HepG2 (cell line): ENCODE data around the gene ALDH16A1. TPM values are rescaled to one million over a fixed set of nuclear protein-coding genes. Genes with fewer than 3 reads are reported as not detected.

Experiments
- ATAC-seq: fragments of 200-7000 bp; cut with Tn5 transposase; 3 replicates; pipeline ENCODE4 v1.9.1; 2020; ENCODE audit warnings: mild to moderate bottlenecking, moderate library complexity
- Bru-seq: library from RNA; stranded (reverse); fragments of 400-500 nt; gene quantifications from one replicate; lab custom pipeline; 2021; lab: Mats Ljungman, UMichigan
- BruChase-seq, 2 experiments: library from RNA; stranded (reverse); fragments of 400-500 nt; gene quantifications; one replicate each; lab custom pipeline; 2021; lab: Mats Ljungman, UMichigan
- BruUV-seq: library from RNA; stranded (reverse); fragments of 400-500 nt; replicated peaks from 2 replicates; lab custom pipeline; 2021; lab: Mats Ljungman, UMichigan
- CTCF ChIA-PET: fragments of 300-600 bp; formaldehyde crosslinking; extraction: SDS; loops from one replicate; lab custom pipeline; 2021; ENCODE audit warnings: low total read pairs, inconsistent platforms, low intra/inter-chr PET ratio; lab: Yijun Ruan, JAX
- POLR2A ChIA-PET: fragments of 350-600 bp; sonication (Branson Sonifier 250); formaldehyde crosslinking; loops from one replicate; lab custom pipeline; 2020; ENCODE audit warnings: antibody characterized with exemption, inconsistent platforms; lab: Yijun Ruan, JAX
- DNase-seq: peaks from one replicate; pipeline ENCODE4 v3.0.0-alpha.2; 2015; ENCODE audit warnings: low spot score
- FAIRE-seq: peaks from 3 replicates; lab custom pipeline; 2011; peaks lifted over from hg19 to GRCh38; lab: Jason Lieb, UNC
- H2AFZ ChIP-seq: one replicate; pipeline ENCODE4 v1.6.1; 2011; ENCODE audit warnings: low read length, inconsistent platforms
- H3K27ac ChIP-seq: fragments of 300-600 bp; 3 replicates; pipeline ENCODE4 v1.8.0; 2011; ENCODE audit warnings: mixed run types, mild to moderate bottlenecking, mixed read lengths, low read length, inconsistent platforms; ENCODE audit not compliant: insufficient read depth; ENCODE audit errors: extremely low read length
- H3K27me3 ChIP-seq, 2 experiments: fragments of 200-600 bp in 1 of 2; 2 replicates in 1 of 2; 3 replicates in 1 of 2; pipeline versions ENCODE4 v1.6.0 to v1.8.0; 2011; ENCODE audit warnings: low read length in 2 of 2, mild to moderate bottlenecking in 2 of 2, moderate library complexity in 2 of 2, inconsistent platforms in 1 of 2; ENCODE audit not compliant: insufficient read depth in 2 of 2, control insufficient read depth in 1 of 2
- H3K36me3 ChIP-seq, 2 experiments: fragments of 200-600 bp in 1 of 2; replicated peaks in 1 of 2; 2 replicates in 1 of 2; 3 replicates in 1 of 2; pipeline versions ENCODE4 v1.5.1 to v1.8.0; 2011; ENCODE audit warnings: low read length in 2 of 2, inconsistent platforms in 1 of 2; ENCODE audit not compliant: insufficient read depth in 2 of 2, control insufficient read depth in 1 of 2
- H3K4me1 ChIP-seq: 2 replicates; pipeline ENCODE4 v1.5.1; 2012; ENCODE audit warnings: low read length, inconsistent platforms; ENCODE audit not compliant: insufficient read depth
- H3K4me2 ChIP-seq: 2 replicates; pipeline ENCODE4 v1.6.0; 2011; ENCODE audit warnings: low read depth, low read length, inconsistent platforms
- H3K4me3 ChIP-seq, 3 experiments: fragments of 200-600 bp in 1 of 3; sonication (generic), shearing (Covaris generic) in 1 of 3; replicated peaks in 1 of 3; 2 replicates each; pipeline ENCODE4 v1.5.1; 2011 to 2016; ENCODE audit warnings: low read length in 3 of 3, inconsistent platforms in 2 of 3, low read depth in 2 of 3, mild to moderate bottlenecking in 2 of 3, control low read depth in 1 of 3, mixed read lengths in 1 of 3; ENCODE audit not compliant: insufficient read depth in 1 of 3
- H3K79me2 ChIP-seq: one replicate; pipeline ENCODE4 v1.6.1; 2011; ENCODE audit warnings: low read length, inconsistent platforms; ENCODE audit not compliant: insufficient read depth
- H3K9ac ChIP-seq: 2 replicates; pipeline ENCODE4 v1.6.0; 2011; ENCODE audit warnings: mild to moderate bottlenecking, low read depth, low read length, inconsistent platforms; ENCODE audit not compliant: insufficient read depth
- H3K9me3 ChIP-seq: 2 replicates; pipeline ENCODE4 v1.5.1; 2012; ENCODE audit warnings: mild to moderate bottlenecking, low read length
- H4K20me1 ChIP-seq: 2 replicates; pipeline ENCODE4 v1.6.0; 2011; ENCODE audit warnings: inconsistent platforms, mild to moderate bottlenecking, low read length, moderate library complexity; ENCODE audit not compliant: insufficient read depth
- HIVEP1 ChIP-seq: sonication (generic); formaldehyde crosslinking; IDR thresholded peaks from 2 replicates; pipeline ENCODE4 v1.4.0; 2020; ENCODE audit warnings: mild to moderate bottlenecking, missing genetic modification reagents
- HNRNPLL ChIP-seq: fragments of 200-400 bp; formaldehyde crosslinking; IDR thresholded peaks from 2 replicates; pipeline ENCODE4 v1.6.1; 2017; ENCODE audit warnings: mild to moderate bottlenecking, low read depth, low read length; ENCODE audit not compliant: poor library complexity, severe bottlenecking
- RFXAP ChIP-seq: sonication (generic); formaldehyde crosslinking; IDR thresholded peaks from 2 replicates; pipeline ENCODE4 v1.4.0; 2020; ENCODE audit warnings: missing genetic modification reagents, borderline replicate concordance
- SSRP1 ChIP-seq: IDR thresholded peaks from 2 replicates; pipeline ENCODE4 v1.6.1; 2016; ENCODE audit warnings: control low read depth
- YEATS4 ChIP-seq: sonication (generic); formaldehyde crosslinking; IDR thresholded peaks from 2 replicates; pipeline ENCODE4 v1.4.0; 2020; ENCODE audit warnings: missing genetic modification reagents, borderline replicate concordance
- ZNF333 ChIP-seq: sonication (generic); formaldehyde crosslinking; IDR thresholded peaks from 2 replicates; pipeline ENCODE4 v1.4.0; 2020; ENCODE audit warnings: mild to moderate bottlenecking, missing genetic modification reagents, borderline replicate concordance
- ZNF775 ChIP-seq: sonication (generic); formaldehyde crosslinking; IDR thresholded peaks from 2 replicates; pipeline ENCODE4 v1.4.0; 2020; ENCODE audit warnings: missing genetic modification reagents, mild to moderate bottlenecking, moderate library complexity, borderline replicate concordance
- ZNF780A ChIP-seq: sonication (generic); formaldehyde crosslinking; IDR thresholded peaks from 2 replicates; pipeline ENCODE4 v1.8.0; 2022; ENCODE audit warnings: mild to moderate bottlenecking, missing genetic modification reagents, moderate library complexity
- ZSCAN20 ChIP-seq: sonication (generic); formaldehyde crosslinking; IDR thresholded peaks from 2 replicates; pipeline ENCODE4 v1.4.0; 2020; ENCODE audit warnings: missing genetic modification reagents, mild to moderate bottlenecking, borderline replicate concordance
- WGBS: methylation state at CpG from one replicate; pipeline ENCODE4 v1.1.6; 2017; ENCODE audit warnings: low lambda C conversion rate; 5-methylcytosine and 5-hydroxymethylcytosine counted together
- in situ Hi-C: cut with HindIII; loops from 2 replicates; pipeline ENCODE4 v1.10.0; 2017; ENCODE audit warnings: low pct_unique_long_range_greater_than_20kb; ENCODE audit not compliant: extremely low pct_ligation_motif_present
- intact Hi-C: fragments of 100-400 bp; cut with micrococcal nuclease; formaldehyde crosslinking; loops from one replicate; pipeline ENCODE4 v1.10.0; 2022; ENCODE audit not compliant: unreplicated experiment
- long read RNA-seq, 2 experiments: library from RNA in 1 of 2; library from polyadenylated mRNA in 1 of 2; stranded (forward) in 1 of 2; unstranded in 1 of 2; transcript quantifications; one replicate each; pipeline ENCODE4 v2.0.0, GENCODE V29; 2019 to 2022
- polyA minus RNA-seq, 3 experiments: library from RNA; depleted of rRNA, polyadenylated mRNA; stranded (reverse); fragments of >200 nt; gene quantifications; 2 replicates each; pipeline ENCODE4 v1.2.3, GENCODE V29; 2011; ENCODE audit warnings: low replicate concordance in 1 of 3
- polyA plus RNA-seq, 8 experiments: library from polyadenylated mRNA; depleted of rRNA in 3 of 8; stranded (reverse) in 7 of 8; unstranded in 1 of 8; fragments of >200 nt; fragmentation: Illumina TruSeq in 4 of 8; extraction: Trizol in 4 of 8; gene quantifications; 2 replicates each; pipeline versions ENCODE4 v1.2.1 to v1.2.3, GENCODE V29; 2011 to 2016; ENCODE audit warnings: low read depth in 4 of 8, missing spikeins in 1 of 8, mixed read lengths in 1 of 8; ENCODE audit not compliant: insufficient read depth in 1 of 8
- total RNA-seq, 5 experiments: library from RNA; depleted of rRNA; stranded (reverse); fragments of >200 nt; fragmentation: Illumina TruSeq; extraction: Trizol; gene quantifications; 2 replicates each; pipeline ENCODE4 v1.2.3, GENCODE V29; 2016; ENCODE audit warnings: low read depth in 1 of 5
- TF ChIP-seq, protein P1 (sequence below): sonication (generic); formaldehyde crosslinking; IDR thresholded peaks from 2 replicates; pipeline ENCODE4 v1.5.0; 2020; ENCODE audit warnings: missing genetic modification reagents
- TF ChIP-seq, protein P2 (sequence below): sonication (generic); formaldehyde crosslinking; IDR thresholded peaks from 2 replicates; pipeline ENCODE4 v1.4.0; 2020; ENCODE audit warnings: mild to moderate bottlenecking, missing genetic modification reagents
- TF ChIP-seq, protein P3 (sequence below): sonication (generic); formaldehyde crosslinking; IDR thresholded peaks from 2 replicates; pipeline ENCODE4 v1.9.0; 2022; ENCODE audit warnings: missing genetic modification reagents, mild to moderate bottlenecking, borderline replicate concordance

Gene ALDH16A1
- total RNA-seq (2016; rRNA removed; fragmentation: Illumina TruSeq; extraction: Trizol): 29.6 and 34.9 TPM in 2 replicates
- 2.5 and 3.4 TPM in 2 replicates for total RNA-seq (2016; cell fraction: cytosol; rRNA removed; fragmentation: Illumina TruSeq; extraction: Trizol; ENCODE audit: low read depth)
- total RNA-seq (2016; cell fraction: insoluble cytoplasmic fraction; rRNA removed; fragmentation: Illumina TruSeq; extraction: Trizol): 27.6 and 38.2 TPM in 2 replicates
- total RNA-seq (2016; cell fraction: membrane; rRNA removed; fragmentation: Illumina TruSeq; extraction: Trizol): 6.3 and 7.8 TPM in 2 replicates
- total RNA-seq (2016; cell fraction: nucleus; rRNA removed; fragmentation: Illumina TruSeq; extraction: Trizol): 15.0 and 23.1 TPM in 2 replicates
- 8.4 and 9.2 TPM in 2 replicates for polyA plus RNA-seq (2011; rRNA removed)
- 6.8 and 16.2 TPM in 2 replicates for polyA plus RNA-seq (2011; cell fraction: cytosol; rRNA removed)
- 31.7 and 40.0 TPM in 2 replicates for polyA plus RNA-seq (2011; cell fraction: nucleus; rRNA removed)
- 7.6 and 9.2 TPM in 2 replicates for polyA plus RNA-seq (2012)
- 1.7 and 2.8 TPM in 2 replicates for polyA plus RNA-seq (2016; cell fraction: cytosol; fragmentation: Illumina TruSeq; extraction: Trizol; ENCODE audit: low read depth)
- polyA plus RNA-seq (2016; cell fraction: insoluble cytoplasmic fraction; fragmentation: Illumina TruSeq; extraction: Trizol; ENCODE audit: low read depth): 25.4 and 29.9 TPM in 2 replicates
- 3.2 and 4.3 TPM in 2 replicates for polyA plus RNA-seq (2016; cell fraction: membrane; fragmentation: Illumina TruSeq; extraction: Trizol; ENCODE audit: low read depth)
- 40.8 and 41.9 TPM in 2 replicates for polyA plus RNA-seq (2016; cell fraction: nucleus; fragmentation: Illumina TruSeq; extraction: Trizol; ENCODE audit: insufficient read depth, low read depth)
- polyA minus RNA-seq (2011; rRNA and poly(A)+ RNA removed; ENCODE audit: low replicate concordance): 16.3 and 53.3 TPM in 2 replicates
- 13.7 and 17.8 TPM in 2 replicates for polyA minus RNA-seq (2011; cell fraction: cytosol; rRNA and poly(A)+ RNA removed)
- 3.6 and 4.4 TPM in 2 replicates for polyA minus RNA-seq (2011; cell fraction: nucleus; rRNA and poly(A)+ RNA removed)
- percentile 50 among the genes with signal in this experiment for Bru-seq, nascent RNA
- percentile 64 among the genes with signal in this experiment for BruChase-seq, experiment 1, labeled RNA remaining after a 6-hour chase
- percentile 51 among the genes with signal in this experiment for BruChase-seq, experiment 2, labeled RNA remaining after a 2-hour chase
- long read RNA-seq, experiment 1, transcript ALDH16A1-201 (17 exons, 3,153 nt): major isoform, 16 of 28 reads
- long read RNA-seq, experiment 1, partial matches to known transcripts: 8 of 28 reads
- long read RNA-seq, experiment 1, other reads (novel, unspliced or antisense): 2 of 28 reads
- long read RNA-seq, experiment 2, transcript ALDH16A1-201 (17 exons, 3,153 nt): major isoform, 20 of 56 reads
- long read RNA-seq, experiment 2, partial matches to known transcripts: 27 of 56 reads
- long read RNA-seq, experiment 2, other reads (novel, unspliced or antisense): 6 of 56 reads

DNA sequence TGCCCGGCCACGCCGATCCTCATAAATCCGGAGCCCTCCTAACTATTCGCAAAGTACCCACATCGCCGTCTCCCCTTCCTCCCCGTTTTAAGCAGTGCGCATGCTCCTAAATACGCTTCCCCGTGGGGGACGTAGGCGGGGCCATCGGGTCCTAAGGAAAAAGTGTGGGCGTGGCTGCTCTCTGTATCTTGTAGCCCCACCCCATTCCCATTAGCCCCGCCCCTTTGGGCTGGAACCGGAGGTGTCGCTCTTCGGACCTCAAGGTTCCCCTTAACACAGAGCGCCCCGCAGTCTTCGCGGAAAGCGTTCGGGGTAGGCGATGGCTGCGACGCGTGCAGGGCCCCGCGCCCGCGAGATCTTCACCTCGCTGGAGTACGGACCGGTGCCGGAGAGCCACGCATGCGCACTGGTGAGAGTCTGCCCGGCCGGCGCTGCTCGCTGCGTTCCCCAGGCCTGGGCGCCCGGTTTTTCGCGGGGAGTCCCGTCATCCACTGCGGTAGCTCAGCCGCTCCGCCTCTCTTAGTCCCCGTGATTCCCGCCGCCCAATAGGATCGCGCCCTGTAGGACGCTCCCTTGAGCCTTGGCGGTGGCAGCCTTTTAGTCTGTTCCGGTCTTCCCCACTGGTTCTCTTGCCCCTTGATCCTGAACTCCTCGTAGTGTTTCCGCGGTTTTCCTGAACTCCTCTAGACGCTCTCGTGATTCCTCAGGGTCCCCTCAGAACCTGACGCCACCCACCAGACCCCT lies at the start of gene ALDH16A1:
Gene ALDH16A1, plus strand, starts transcription at position 213 of the 744 bp plus-strand sequence. Its CDS starts 107 bp downstream, at position 320.
- intact Hi-C loops (no loop called here), in situ Hi-C loops (no loop called here)
- DNase-seq: peak; percentile 95
- ChIA-PET CTCF (no interaction called here), POLR2A (interaction anchor here (0.6 to 3.4 kb wide), 26 partner anchors 8 to 489 kb away, joined by 3 to 34 read pairs (median 6); partner anchors contain the start of genes FCGRT, FLT3LG, LIN7B and RPS11)
- H3K4me3 ChIP-seq: peak within 1 kb of the TSS; percentile 67 to 98 (median 93)
- no peaks in the 10 kb centered on the region; a peak in 1 of 5 replicates for H3K27me3 ChIP-seq
- peak; percentile 79 for FAIRE-seq
- under 1% methylated on average over 24 of the region's 66 CpGs for WGBS
- no peaks in the 10 kb centered on the region for H4K20me1 ChIP-seq
- peak within 1 kb of the TSS; percentile 99 for H3K9ac ChIP-seq
- H3K27ac ChIP-seq: peak within 1 kb of the TSS; percentile 99
- peaks cover 29% of the 10 kb centered on the region for H3K79me2 ChIP-seq
- H3K4me1 ChIP-seq: peaks cover 29% of the 10 kb centered on the region
- no peak within 1 kb of the TSS for H2AFZ ChIP-seq
- no peaks in the 10 kb centered on the region for H3K9me3 ChIP-seq
- H3K36me3 ChIP-seq: peaks cover 6 to 12% of the 10 kb centered on the region in 2 experiments; a peak in 3 of 5 replicates
- peak within 1 kb of the TSS; percentile 95 for H3K4me2 ChIP-seq
- ATAC-seq: peak; percentile 92
- no TSS peak for BruUV-seq
- TF ChIP-seq ZNF333 (CRISPR knock-in tag) (peak; percentile 90), HNRNPLL (peak; percentile 87), RFXAP (no peak), YEATS4 (CRISPR knock-in tag) (peak; percentile 83; the same call in 1 of the 2 replicates), SSRP1 (CRISPR knock-in tag) (0 out of 2 replicates have a peak, but pooled peaks have one; percentile 16), ZSCAN20 (CRISPR knock-in tag) (no peak), ZNF775 (CRISPR knock-in tag) (no peak), ZNF780A (no peak), HIVEP1 (peak; percentile 81)
- TF ChIP-seq, protein P1, sequence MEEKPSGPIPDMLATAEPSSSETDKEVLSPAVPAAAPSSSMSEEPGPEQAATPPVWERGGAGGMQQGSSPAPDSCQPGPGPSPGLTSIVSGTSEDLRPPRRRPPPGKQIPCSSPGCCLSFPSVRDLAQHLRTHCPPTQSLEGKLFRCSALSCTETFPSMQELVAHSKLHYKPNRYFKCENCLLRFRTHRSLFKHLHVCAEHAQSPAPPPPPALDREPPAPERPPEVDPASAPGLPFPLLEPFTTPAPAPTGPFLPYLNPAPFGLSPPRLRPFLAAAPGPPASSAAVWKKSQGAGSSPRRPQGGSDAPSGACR (CRISPR knock-in tag): no peak
- TF ChIP-seq, protein P2, sequence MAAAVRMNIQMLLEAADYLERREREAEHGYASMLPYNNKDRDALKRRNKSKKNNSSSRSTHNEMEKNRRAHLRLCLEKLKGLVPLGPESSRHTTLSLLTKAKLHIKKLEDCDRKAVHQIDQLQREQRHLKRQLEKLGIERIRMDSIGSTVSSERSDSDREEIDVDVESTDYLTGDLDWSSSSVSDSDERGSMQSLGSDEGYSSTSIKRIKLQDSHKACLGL (CRISPR knock-in tag): peak; percentile 87
- TF ChIP-seq, protein P3, sequence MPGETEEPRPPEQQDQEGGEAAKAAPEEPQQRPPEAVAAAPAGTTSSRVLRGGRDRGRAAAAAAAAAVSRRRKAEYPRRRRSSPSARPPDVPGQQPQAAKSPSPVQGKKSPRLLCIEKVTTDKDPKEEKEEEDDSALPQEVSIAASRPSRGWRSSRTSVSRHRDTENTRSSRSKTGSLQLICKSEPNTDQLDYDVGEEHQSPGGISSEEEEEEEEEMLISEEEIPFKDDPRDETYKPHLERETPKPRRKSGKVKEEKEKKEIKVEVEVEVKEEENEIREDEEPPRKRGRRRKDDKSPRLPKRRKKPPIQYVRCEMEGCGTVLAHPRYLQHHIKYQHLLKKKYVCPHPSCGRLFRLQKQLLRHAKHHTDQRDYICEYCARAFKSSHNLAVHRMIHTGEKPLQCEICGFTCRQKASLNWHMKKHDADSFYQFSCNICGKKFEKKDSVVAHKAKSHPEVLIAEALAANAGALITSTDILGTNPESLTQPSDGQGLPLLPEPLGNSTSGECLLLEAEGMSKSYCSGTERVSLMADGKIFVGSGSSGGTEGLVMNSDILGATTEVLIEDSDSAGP (CRISPR knock-in tag): peak; percentile 88; the same call in 1 of the 2 replicates
